HG03354 (cell line): ENCODE measurements around the gene KLHL22.
"Not testable (repeated sequence)": the region's sequence is repeated elsewhere in the genome, so short reads cannot be mapped to it uniquely, and the experiment has no call there.

Source experiments
- ATAC-seq: cut with Tn5 transposase; IDR thresholded peaks from one replicate; pipeline ENCODE4 v1.9.1; 2021; ENCODE audit warnings: mild to moderate bottlenecking; ENCODE audit not compliant: unreplicated experiment, poor library complexity, severe bottlenecking

The KLHL22 gene

DNA sequence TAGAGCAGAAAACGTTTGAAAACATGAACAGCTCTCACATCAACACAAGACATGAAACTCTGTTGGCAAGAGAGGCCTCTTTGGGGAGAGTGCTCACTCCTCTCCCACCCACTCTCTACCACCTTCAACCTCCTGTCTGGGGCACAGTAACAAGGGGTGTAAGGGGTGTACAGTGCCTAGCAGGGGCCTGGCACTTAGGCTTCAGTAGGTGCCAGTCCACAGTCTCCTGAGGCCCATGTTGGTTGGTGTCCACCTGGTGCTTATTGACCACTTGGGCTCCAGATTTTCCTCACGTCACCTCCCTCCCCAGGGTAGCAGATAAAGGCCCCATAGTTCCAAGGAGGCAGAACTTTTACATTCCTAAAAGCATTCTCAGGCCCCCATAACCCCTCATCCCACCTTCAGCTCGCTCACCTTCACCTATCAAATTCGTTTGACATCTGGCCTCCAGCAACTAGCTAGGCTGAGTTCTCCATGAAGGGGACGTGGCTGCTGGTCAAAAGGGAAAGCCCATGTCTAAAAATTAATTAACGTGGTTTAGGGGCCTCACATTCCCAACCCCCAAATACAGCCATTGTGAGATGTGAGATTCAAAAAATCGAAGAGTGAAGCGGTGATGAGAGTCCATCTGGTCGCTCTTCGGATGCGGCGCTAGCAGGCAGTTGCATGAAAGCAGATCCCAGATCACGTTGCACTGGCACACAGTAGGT lies 11.1 kb upstream of the KLHL22 start:
- no peak for ATAC-seq

DNA sequence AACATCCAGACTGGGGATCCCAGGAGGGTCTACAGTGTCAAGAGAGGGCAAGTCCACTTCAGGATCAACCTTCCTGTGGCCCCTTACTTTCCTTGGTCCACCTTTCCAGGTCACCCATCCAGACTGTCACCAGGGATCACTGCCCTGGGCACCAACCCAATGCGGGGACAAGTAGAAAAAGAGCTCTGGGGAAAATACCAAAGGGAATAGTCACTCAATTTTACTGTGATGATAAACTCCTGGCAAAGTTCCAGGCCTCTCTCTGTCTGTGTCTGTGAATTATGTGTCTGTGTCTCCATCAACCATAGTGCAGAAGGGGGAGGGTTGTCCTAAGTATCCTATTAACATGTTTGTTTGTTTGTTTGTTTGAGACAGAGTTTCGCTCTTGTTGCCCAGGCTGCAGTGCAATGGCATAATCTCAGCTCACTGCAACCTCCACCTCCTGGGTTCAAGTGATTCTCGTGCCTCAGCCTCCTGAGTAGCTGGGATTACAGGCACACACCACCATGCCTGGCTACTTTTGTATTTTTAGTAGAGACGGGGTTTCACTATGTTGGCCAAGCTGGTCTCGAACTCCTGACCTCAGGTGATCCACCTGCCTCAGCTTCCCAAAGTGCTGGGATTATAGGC lies 8.8 kb upstream of the KLHL22 start:
- ATAC-seq = not testable (repeated sequence)

DNA sequence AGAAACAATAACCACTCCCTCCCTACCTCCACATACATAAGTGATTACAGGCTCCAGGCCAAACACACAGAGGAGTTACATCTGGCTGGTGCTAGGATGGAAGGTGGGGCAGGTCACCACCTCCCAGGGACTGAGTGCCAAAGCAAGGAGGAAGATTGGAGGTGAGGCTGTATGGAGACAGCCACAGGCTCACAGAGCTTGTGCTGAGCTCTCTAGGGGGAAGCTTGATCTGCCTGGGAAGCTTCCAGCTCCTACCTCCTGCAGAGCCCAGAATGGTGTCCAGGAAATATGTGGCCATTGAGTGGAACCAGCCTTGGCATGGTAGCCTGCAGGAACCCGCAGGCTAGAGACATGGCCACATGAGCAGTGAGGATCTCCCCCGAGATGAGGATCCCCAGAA lies 8.2 kb upstream of the KLHL22 start:
- no peak for ATAC-seq

DNA sequence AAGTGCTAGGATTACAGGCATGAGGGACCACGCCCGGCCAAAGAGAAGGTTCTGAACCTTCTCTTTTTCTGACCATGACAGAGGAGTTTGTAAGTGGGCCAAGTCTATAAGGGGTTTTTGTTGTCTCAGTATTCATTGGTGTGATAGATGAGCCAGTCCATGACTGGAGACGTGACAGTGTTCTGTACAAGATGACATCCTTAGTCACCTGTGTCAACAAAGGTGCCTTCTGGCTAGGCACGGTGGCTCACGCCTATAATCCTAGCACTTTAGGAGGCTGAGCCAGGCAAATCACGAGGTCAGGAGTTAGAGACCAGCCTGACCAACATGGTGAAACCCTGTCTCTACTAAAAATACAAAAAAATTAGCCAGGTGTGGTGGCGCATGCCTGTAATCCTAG lies 4.2 kb upstream of the KLHL22 start:
- no peak for ATAC-seq

DNA sequence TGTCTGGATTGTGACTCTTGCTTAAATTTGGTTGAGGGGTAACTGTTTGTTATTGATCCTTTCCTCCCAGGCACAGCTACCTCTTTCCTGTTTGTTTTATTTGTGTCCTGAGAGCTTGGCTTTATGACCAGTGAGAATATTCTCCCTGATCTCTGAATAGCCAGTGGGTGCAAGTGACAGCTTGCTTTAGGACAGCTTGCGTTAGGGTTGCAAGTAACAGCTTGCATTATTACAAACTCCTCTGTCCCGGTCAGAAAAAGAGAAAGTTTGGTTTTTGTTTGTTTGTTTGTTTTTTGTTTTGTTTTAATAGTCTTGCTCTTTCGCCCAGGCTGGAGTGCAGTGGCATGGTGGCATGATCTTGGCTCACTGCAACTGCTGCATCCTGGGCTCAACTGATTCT lies 3.3 kb upstream of the KLHL22 start:
- no peak for ATAC-seq

DNA sequence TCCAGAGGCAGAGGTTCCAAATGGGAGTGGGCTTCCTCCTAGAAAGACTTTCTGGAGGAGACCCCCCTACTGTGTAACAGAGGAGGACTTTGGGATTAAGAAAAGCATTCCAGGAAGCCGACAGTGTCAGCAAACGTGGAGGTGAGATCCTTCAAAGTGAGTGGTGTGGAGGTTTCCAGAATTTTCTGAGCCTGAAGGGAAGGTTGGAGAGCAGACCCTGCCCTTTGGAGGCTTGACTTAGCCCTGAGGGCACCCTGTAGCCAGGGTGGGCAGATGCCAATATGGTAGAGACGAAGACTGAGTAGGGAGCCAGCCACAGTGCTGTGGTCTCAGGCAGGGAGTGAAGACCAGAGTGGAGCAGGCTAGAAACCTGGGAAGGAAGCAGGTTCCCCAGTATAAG lies 1.8 kb upstream of the KLHL22 start:
- ATAC-seq = no peak

DNA sequence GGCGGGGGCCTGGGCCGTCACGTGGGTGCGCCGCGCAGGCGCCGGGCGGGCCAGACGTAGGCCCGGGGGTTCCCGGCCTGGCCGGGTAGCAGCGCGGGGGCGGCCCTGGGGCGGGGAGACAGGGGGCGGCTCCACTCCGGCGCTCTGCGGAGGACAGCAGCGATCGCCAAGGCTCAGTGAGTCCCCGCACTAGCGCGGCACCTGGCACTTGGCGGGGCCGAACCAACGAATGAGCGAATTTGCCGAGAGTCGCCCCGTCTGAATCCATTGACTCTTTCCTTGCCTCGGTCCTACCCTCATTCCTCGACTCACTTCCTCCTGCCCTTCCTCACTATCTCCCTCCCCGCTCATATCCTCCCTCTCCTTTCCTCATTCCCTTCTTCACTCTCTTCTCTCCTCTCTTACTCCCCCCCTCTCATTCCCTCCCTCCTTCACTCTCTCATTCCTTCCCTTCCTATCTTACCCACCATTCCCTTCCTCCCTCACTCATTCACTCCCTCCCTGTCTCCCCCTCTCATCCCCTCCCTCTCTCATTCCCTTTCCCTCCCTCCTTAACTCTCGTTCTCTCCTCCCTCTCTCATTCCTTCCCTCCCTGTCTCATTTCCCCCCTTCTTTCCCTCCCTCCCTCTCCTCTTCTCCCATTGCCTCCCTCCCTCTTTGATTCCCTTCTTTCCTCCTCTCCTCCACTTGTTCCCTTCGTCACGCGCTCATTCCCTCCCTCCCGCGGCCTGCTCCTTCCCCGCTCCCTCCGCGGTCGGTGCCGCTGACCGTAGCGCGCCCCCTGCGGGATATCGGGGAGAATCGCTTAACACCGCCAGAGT lies 476 bp upstream of the KLHL22 start:
- peak; percentile 83 for ATAC-seq

DNA sequence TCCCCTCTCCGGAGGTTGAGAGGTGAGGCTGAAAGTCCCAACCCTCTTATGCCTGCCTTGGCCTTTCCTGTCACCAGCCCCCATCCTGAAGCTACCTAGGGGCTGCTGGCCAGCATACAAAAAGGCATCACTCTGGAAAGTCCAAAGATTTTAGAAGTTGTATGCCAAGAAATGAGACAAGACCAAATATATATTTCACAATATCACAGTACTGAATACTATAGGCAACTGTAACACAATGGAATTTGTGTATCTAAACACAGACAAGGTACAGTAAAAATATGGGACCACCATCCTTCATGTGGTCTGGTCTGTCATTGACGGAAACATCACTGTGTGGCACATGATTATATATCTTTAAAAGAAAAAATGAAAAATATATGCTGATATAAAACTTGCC lies 4.2 kb downstream of the KLHL22 start:
- ATAC-seq = no peak

DNA sequence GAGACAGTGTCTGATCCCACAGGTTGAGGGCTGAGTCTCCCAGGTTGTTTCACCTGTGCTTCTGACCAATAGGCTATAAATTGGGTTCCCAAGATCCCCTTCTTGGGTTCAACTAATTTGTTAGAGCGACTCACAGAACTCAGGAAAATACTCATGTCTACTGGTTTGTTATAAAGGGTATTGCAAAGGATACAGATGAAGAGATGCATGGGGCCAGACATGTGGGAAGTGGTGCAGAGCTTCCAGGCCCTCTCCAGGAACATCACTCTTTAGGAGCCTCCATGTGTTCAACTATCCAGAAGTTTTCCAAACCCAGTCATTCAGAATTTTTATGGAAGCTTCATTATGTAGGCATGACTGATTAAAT lies 4.7 kb downstream of the KLHL22 start:
- no peak for ATAC-seq

DNA sequence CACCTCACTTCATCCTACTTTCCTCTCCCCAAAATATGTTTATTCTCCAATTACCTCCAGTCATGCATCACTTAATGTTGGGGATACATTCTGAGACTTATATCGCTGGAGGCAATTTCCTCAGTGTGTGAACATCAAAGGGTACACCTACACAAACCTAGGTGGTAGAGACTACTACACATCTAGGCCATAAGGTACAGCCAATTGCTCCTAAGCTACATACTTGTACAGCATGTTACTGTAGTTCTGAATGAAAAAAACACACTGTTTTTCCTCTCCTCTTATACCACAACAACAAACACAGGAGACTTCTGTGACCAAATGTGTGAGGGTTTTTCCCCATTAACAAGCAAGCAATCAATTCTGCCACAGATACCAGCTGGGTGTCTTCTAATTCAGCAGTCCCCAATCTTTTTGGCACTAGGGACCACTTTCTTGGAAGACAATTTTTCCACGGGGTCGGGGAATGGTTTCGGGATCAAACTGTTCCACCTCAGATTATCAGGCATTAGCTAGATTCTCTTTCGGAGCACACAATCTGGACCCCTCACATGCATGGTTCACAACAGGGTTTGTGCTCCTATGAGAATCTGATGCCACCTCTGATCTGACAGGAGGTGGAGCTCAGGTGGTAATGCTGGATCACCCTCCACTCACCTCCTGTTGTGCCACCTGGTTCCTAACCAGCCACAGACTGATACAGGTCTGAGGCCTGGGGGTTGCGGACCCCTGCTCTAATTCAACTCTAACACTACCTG lies 5.2 kb downstream of the KLHL22 start:
- no peak for ATAC-seq

DNA sequence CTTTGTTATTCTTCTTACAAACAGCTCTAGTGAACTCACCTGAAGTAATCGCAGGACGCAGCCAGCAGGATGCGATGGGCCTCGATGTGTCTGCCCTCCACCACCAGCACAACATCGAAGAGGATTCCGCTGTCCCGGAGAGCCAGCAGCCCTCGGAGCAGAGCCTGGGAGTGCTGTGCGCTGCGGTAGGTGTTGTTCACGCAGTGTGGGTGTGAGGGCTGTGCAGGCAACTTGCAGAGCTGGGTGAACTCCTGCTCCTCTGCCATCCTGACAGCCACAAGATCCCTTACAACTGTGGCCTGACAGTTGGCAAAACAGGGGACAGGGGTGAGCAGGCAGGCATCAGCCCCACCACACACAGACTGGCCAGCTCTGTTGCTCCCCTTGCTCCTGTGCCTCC lies 6.6 kb downstream of the KLHL22 start:
- ATAC-seq = no peak

DNA sequence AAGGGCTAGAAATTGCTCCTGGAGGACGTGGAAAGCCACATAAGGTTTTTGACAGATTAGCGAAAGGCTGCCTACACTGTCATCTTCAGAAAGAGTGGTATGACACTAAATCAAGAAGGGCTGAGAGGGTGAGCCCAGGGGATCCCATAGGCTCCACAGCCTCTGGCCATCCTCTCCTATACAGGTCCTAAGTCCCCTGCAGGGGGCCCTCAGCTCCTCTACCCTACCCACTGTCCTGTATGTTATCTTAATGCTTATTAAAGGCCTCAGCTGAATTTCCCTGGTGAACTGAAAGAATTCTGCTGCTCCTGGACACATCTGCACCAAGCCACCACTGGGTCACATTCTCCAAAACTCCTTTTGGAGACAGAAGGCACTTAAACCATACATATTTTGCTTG lies 7.9 kb downstream of the KLHL22 start:
- ATAC-seq = no peak

DNA sequence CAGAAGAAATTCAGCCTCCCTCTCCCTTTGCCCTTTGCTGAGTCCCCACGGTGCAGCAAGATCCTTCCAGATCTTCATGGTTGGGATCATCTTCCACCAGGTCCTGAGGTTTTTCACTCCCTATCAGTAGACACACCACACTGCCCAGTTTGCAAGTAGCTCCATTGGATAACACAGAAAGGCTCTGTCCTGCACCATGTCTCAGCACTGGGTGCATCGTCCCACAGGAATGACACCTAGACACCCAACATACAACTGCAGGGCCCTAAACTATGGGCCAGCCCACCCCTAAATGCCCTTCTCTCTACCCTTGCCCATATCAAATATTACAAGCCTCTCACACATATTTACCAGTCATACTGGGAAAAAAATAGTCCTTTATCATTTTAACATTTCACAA lies 9.4 kb downstream of the KLHL22 start:
- no peak for ATAC-seq

DNA sequence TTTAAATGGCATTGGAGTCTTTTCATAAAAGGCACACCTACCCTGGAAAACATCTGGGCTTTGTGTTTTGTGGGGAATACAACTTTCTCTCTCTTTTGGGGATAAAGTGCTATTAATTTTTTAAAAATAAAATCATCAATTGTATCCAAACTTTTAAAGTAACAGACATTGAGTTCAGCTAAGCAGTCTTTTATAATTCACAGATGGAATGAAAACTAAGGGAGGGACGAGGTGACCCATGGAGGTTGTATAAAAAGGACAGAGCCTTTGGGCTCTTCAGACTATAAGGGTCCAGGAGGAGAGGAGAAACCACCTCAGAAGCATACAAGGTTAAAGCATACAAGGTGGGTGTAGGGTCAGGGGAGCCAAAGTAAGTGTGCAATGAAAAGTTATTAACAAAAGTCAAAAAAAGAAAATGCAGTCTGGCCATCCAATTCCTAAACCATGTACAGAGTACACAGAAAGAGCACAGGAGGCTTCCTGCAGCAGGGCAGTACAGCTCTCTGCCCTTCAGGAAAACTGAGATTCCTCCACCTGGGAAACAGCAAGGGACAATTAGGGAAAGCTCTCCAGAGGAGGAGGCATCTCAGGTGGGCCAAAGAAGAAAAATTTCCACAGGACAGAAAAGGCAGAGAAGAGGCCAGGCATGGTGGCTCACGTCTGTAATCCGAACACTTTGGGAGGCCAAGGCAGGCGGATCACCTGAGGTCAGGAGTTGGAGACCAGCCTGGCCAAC lies 10.5 kb downstream of the KLHL22 start:
- no peak for ATAC-seq

DNA sequence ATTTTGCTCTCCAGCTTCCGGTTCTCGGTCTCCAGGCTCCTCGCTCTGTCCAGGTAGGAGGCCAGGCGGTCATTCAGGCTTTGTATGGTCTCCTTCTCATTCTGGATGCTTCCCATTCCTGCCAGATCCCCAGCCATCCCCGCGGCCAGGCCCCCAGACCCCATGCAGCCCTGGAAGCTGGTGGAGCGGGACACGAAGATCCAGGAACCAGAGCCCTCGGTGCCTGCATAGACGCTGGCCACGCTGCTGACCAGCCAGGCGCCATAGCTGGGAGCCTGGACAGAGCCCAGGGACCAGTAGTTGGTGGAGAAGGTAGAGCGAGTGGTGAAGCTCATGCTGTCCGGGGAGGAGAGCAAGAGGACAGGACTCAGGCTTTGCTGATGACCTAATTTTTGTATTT lies 11.8 kb downstream of the KLHL22 start:
- no peak for ATAC-seq

DNA sequence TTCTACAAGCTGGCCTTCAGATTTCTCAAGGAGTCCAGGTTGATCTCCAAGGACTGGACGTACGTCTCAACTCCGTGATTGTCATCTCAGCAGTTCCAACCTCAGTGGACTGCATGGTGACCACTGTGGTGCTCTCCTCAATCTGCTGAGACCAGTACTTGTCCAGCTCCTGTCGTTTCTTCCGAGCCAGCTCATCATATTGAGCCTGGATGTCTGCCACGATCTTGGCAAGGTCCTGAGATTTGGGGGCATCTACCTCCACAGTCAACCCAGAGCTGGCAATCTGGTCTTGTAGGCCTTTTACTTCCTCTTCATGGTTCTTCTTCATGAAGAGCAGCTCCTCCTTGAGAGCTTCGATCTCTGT lies 12.5 kb downstream of the KLHL22 start:
- not testable (repeated sequence) for ATAC-seq

DNA sequence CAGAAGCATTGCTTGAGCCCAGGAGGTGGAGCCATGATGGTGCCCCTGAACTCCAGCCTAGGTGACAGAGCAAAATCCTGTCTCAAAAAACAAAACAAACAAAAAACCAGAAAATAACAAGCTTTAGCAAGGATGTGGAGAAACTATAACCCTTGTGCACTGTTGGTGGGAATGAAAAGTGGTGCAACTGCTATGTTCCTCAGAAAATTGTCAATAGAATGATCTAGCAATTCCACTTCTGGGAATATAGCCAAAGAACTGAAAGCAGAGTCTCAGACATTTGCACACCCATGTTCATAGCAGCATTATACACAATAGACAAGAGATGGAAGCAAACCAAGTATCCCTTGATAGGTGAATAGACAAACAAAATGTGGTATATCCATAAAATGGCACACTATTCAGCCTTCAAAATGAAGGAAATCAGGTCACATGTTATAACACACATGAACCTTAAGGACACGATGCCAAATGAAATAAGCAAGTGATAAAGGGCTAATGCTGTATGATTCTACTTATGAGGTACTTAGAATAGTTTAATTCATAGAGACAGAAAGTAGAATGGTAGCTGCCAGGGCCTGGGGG lies 15.9 kb downstream of the KLHL22 start:
- ATAC-seq = no peak

DNA sequence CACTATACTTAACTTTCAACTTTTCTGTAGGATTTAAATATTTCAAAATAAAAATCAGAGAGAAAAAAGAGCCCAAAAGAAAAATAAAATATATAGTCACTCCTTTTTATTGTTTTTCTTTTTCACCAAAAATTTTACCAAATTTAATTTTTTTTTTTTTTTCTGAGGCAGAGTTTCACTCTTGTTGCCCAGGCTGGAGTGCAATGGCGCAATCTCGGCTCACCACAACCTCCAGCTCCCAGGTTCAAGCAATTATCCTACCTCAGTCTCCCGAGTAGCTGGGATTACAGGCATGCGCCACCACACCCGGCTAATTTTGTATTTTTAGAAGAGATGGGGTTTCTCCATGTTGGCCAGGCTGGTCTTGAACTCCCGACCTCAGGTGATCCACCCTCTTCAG lies 17.5 kb downstream of the KLHL22 start:
- not testable (repeated sequence) for ATAC-seq

DNA sequence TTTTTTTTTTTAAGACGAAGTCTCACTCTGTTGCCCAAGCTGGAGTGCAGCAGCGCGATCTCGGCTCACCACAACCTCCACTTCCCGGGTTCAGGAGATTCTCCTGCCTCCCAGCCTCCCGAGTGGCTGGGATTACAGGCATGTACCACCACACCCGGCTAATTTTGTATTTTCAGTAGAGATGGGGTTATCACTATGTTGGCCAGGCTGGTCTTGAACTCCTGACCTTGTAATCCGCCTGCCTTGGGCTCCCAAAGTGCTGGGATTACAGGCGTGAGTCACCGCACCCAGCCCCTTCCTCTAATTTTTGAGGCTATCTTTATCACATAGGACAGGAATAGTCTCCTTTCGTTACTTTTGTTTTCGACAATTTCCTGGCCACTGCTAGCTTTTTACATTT lies 20.0 kb downstream of the KLHL22 start:
- not testable (repeated sequence) for ATAC-seq

DNA sequence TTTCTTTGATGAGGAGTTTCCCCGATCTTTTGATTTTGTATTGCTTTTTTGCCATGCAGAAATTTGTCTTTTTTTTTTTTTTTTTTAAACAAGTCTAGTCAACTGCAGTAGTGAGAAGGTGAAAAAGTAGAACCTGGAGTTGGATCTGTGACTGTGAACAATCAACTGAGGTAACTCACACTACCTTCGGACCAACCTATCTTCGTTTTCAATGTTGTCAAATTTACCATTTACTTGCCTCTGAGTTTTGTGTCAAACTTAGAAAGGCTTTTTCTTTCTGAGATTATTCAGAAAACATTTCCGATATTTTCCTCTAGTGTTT lies 20.5 kb downstream of the KLHL22 start:
- no peak for ATAC-seq
